Loucy (cell line): ENCODE results near the gene SERPINF2.

Experiments used
- H2AFZ ChIP-seq: fragments of 200-600 bp; sonication (generic); 2 replicates; pipeline ENCODE4 v1.6.0; 2016; ENCODE audit warnings: antibody characterized with exemption, mild to moderate bottlenecking, low read length, moderate library complexity
- H3F3A ChIP-seq: fragments of 200-600 bp; 2 replicates; pipeline ENCODE4 v1.6.0; 2016; ENCODE audit warnings: antibody characterized with exemption, low read depth, mild to moderate bottlenecking
- H3K27me3 ChIP-seq: fragments of 200-600 bp; sonication (generic); 2 replicates; pipeline ENCODE4 v1.6.1; 2014; ENCODE audit warnings: low read length, mild to moderate bottlenecking; ENCODE audit not compliant: insufficient read depth, poor library complexity, severe bottlenecking
- H3K36me3 ChIP-seq: fragments of 200-600 bp; sonication (generic); 2 replicates; pipeline ENCODE4 v1.6.1; 2016; ENCODE audit warnings: low read length; ENCODE audit not compliant: insufficient read depth
- H3K4me1 ChIP-seq: fragments of 200-600 bp; sonication (generic); 2 replicates; pipeline ENCODE4 v1.5.1; 2014; ENCODE audit warnings: low read length, mild to moderate bottlenecking; ENCODE audit not compliant: insufficient read depth, poor library complexity, severe bottlenecking
- H3K4me2 ChIP-seq: fragments of 200-600 bp; sonication (generic); 2 replicates; pipeline ENCODE4 v1.6.0; 2014; ENCODE audit warnings: antibody characterized with exemption, low read length, low read depth, mild to moderate bottlenecking; ENCODE audit not compliant: poor library complexity, severe bottlenecking
- H3K4me3 ChIP-seq: fragments of 200-600 bp; sonication (generic); 2 replicates; pipeline ENCODE4 v1.5.1; 2014; ENCODE audit warnings: low read length, mild to moderate bottlenecking, mixed read lengths; ENCODE audit not compliant: poor library complexity, severe bottlenecking
- H3K79me2 ChIP-seq: fragments of 200-600 bp; sonication (generic); 2 replicates; pipeline ENCODE4 v1.6.1; 2014; ENCODE audit warnings: low read length; ENCODE audit not compliant: insufficient read depth
- H3K9ac ChIP-seq: fragments of 200-600 bp; sonication (generic); 2 replicates; pipeline ENCODE4 v1.6.0; 2014; ENCODE audit warnings: mild to moderate bottlenecking, low read depth, low read length, moderate library complexity; ENCODE audit not compliant: poor library complexity, severe bottlenecking
- H3K9me2 ChIP-seq: fragments of 200-600 bp; sonication (generic); replicated peaks from 2 replicates; pipeline ENCODE4 v1.6.1; 2016; ENCODE audit warnings: low read depth, low read length, mixed read lengths
- H3K9me3 ChIP-seq: fragments of 200-600 bp; sonication (generic); 2 replicates; pipeline ENCODE4 v1.6.1; 2014; ENCODE audit warnings: mild to moderate bottlenecking, antibody characterized with exemption, low read length, low read depth; ENCODE audit not compliant: insufficient read depth
- H4K20me1 ChIP-seq: fragments of 200-600 bp; sonication (generic); 2 replicates; pipeline ENCODE4 v1.6.0; 2014; ENCODE audit warnings: antibody characterized with exemption, low read length, mild to moderate bottlenecking; ENCODE audit not compliant: insufficient read depth, poor library complexity, severe bottlenecking
- CTCF ChIP-seq: fragments of 200-600 bp; sonication (generic); conservative IDR thresholded peaks from 2 replicates; pipeline ENCODE4 v1.5.1; 2014; ENCODE audit warnings: mild to moderate bottlenecking, antibody characterized with exemption, low read length
- EZH2phosphoT487 ChIP-seq: fragments of 200-600 bp; IDR thresholded peaks from 2 replicates; pipeline ENCODE4 v1.6.1; 2018; ENCODE audit warnings: antibody characterized with exemption, mild to moderate bottlenecking, moderate library complexity, borderline replicate concordance

Gene SERPINF2

GRCh38 chr17:1787301-1787902 lies 44.7 kb downstream of the SERPINF2 start:
- no peak overlapping the region for H3K4me2 ChIP-seq
- H2AFZ ChIP-seq: no peak overlapping the region
- no peaks in the 10 kb centered on the region for H3K9me2 ChIP-seq
- no peaks in the 10 kb centered on the region for H3F3A ChIP-seq
- H3K9ac ChIP-seq: no peak overlapping the region
- no peaks in the 10 kb centered on the region for H3K79me2 ChIP-seq
- no peaks in the 10 kb centered on the region for H3K4me1 ChIP-seq
- no peaks in the 10 kb centered on the region for H3K27me3 ChIP-seq
- TF ChIP-seq EZH2phosphoT487 (no peak), CTCF (no peak)
- H3K9me3 ChIP-seq: no peaks in the 10 kb centered on the region
- H3K36me3 ChIP-seq: peaks cover 47% of the 10 kb centered on the region; the same call in 1 of the 2 replicates
- H3K4me3 ChIP-seq: no peak overlapping the region
- H4K20me1 ChIP-seq: no peaks in the 10 kb centered on the region

GRCh38 chr17:1789936-1790335 lies 47.3 kb downstream of the SERPINF2 start:
- H3F3A ChIP-seq: no peaks in the 10 kb centered on the region
- no peak overlapping the region for H3K4me2 ChIP-seq
- H3K36me3 ChIP-seq: peaks cover 28% of the 10 kb centered on the region; the same call in 1 of the 2 replicates

GRCh38 chr17:1792495-1793446 lies 50.1 kb downstream of the SERPINF2 start:
- H3K9me3 ChIP-seq: no peaks in the 10 kb centered on the region
- no peaks in the 10 kb centered on the region for H4K20me1 ChIP-seq
- TF ChIP-seq EZH2phosphoT487 (no peak), CTCF (no peak)
- H3K4me3 ChIP-seq: no peak overlapping the region
- H3K9ac ChIP-seq: no peak overlapping the region
- no peaks in the 10 kb centered on the region for H3F3A ChIP-seq
- no peak overlapping the region for H2AFZ ChIP-seq
- H3K27me3 ChIP-seq: no peaks in the 10 kb centered on the region
- no peaks in the 10 kb centered on the region for H3K4me1 ChIP-seq
- H3K36me3 ChIP-seq: peaks cover 4% of the 10 kb centered on the region; the same call in 1 of the 2 replicates
- no peak overlapping the region for H3K4me2 ChIP-seq
- H3K9me2 ChIP-seq: no peaks in the 10 kb centered on the region
- H3K79me2 ChIP-seq: peaks cover 18% of the 10 kb centered on the region; the same call in 1 of the 2 replicates

More at GRCh38 chr17:1789936-1790335, 47.3 kb downstream of the SERPINF2 start:
- no peak for TF ChIP-seq EZH2phosphoT487
- TF ChIP-seq CTCF: no peak
- no peak overlapping the region for H3K9ac ChIP-seq
- H4K20me1 ChIP-seq: no peaks in the 10 kb centered on the region
- no peaks in the 10 kb centered on the region for H3K9me3 ChIP-seq
- no peaks in the 10 kb centered on the region for H3K27me3 ChIP-seq
- peaks cover 10% of the 10 kb centered on the region; the same call in 1 of the 2 replicates for H3K79me2 ChIP-seq
- no peaks in the 10 kb centered on the region for H3K4me1 ChIP-seq
- H3K4me3 ChIP-seq: no peak overlapping the region
- H3K9me2 ChIP-seq: no peaks in the 10 kb centered on the region
- no peak overlapping the region for H2AFZ ChIP-seq
